GM23338 (cell line): ENCODE measurements around the gene SAFB. TPM values are rescaled to one million over a fixed set of nuclear protein-coding genes. Genes with fewer than 3 reads are reported as not detected.

Experiments
- ATAC-seq: fragments of 200-7000 bp; cut with Tn5 transposase; 3 replicates; pipeline ENCODE4 v1.9.1; 2020
- DNase-seq: peaks from one replicate; pipeline ENCODE4 v3.0.0-alpha.2; 2015; ENCODE audit warnings: low spot score
- H2AFZ ChIP-seq: fragments of 200-600 bp; sonication (generic); 2 replicates; pipeline ENCODE4 v1.8.0; 2016; ENCODE audit warnings: antibody characterized with exemption, mild to moderate bottlenecking, moderate library complexity
- H3F3A ChIP-seq: fragments of 200-600 bp; sonication (generic); replicated peaks from 2 replicates; pipeline ENCODE4 v1.8.0; 2017; ENCODE audit warnings: antibody characterized with exemption, mixed run types, low read depth
- H3K27ac ChIP-seq: fragments of 200-600 bp; sonication (generic); 2 replicates; pipeline ENCODE4 v1.6.1; 2016; ENCODE audit warnings: low read depth
- H3K27me3 ChIP-seq: fragments of 200-600 bp; sonication (generic); 2 replicates; pipeline ENCODE4 v1.8.0; 2016; ENCODE audit warnings: mild to moderate bottlenecking, mixed run types, moderate library complexity; ENCODE audit not compliant: insufficient read depth
- H3K36me3 ChIP-seq: fragments of 200-600 bp; sonication (generic); 2 replicates; pipeline ENCODE4 v1.8.0; 2016; ENCODE audit warnings: mild to moderate bottlenecking; ENCODE audit not compliant: insufficient read depth
- H3K4me1 ChIP-seq: fragments of 200-600 bp; sonication (generic); 2 replicates; pipeline ENCODE4 v1.8.0; 2016; ENCODE audit warnings: mild to moderate bottlenecking, moderate library complexity; ENCODE audit not compliant: insufficient read depth
- H3K4me2 ChIP-seq: fragments of 200-600 bp; sonication (generic); 2 replicates; pipeline ENCODE4 v1.7.1; 2017; ENCODE audit warnings: mixed run types
- H3K4me3 ChIP-seq: fragments of 200-600 bp; sonication (generic); 2 replicates; pipeline ENCODE4 v1.6.1; 2016; ENCODE audit warnings: mixed run types
- H3K79me2 ChIP-seq: fragments of 200-600 bp; sonication (generic); replicated peaks from 2 replicates; pipeline ENCODE4 v1.8.0; 2017; ENCODE audit warnings: mild to moderate bottlenecking; ENCODE audit not compliant: insufficient read depth
- H3K9me2 ChIP-seq: fragments of 200-600 bp; sonication (generic); 2 replicates; pipeline ENCODE4 v1.8.0; 2017; ENCODE audit not compliant: insufficient read depth
- H4K20me1 ChIP-seq: fragments of 200-600 bp; sonication (generic); replicated peaks from 2 replicates; pipeline ENCODE4 v1.8.0; 2017; ENCODE audit warnings: mild to moderate bottlenecking; ENCODE audit not compliant: insufficient read depth
- H3K27ac Mint-ChIP-seq: 2 replicates; pipeline ENCODE4 v1.8.0; 2020; ENCODE audit warnings: inconsistent platforms, mild to moderate bottlenecking, moderate library complexity, mixed read lengths
- H3K27me3 Mint-ChIP-seq: 3 replicates; pipeline ENCODE4 v1.8.0; 2022; ENCODE audit warnings: low read depth, mild to moderate bottlenecking, moderate library complexity, mixed read lengths, inconsistent platforms; ENCODE audit not compliant: insufficient read depth, poor library complexity
- H3K36me3 Mint-ChIP-seq: 3 replicates; pipeline ENCODE4 v1.8.0; 2021; ENCODE audit warnings: low read depth, mild to moderate bottlenecking, inconsistent platforms, moderate library complexity, mixed read lengths
- H3K4me1 Mint-ChIP-seq: 3 replicates; pipeline ENCODE4 v1.8.0; 2020; ENCODE audit warnings: mild to moderate bottlenecking, inconsistent platforms, mixed read lengths
- H3K4me3 Mint-ChIP-seq: 3 replicates; pipeline ENCODE4 v1.8.0; 2021; ENCODE audit warnings: moderate library complexity, mild to moderate bottlenecking, inconsistent platforms, mixed read lengths
- H3K9me3 Mint-ChIP-seq: 3 replicates; pipeline ENCODE4 v1.8.0; 2020; ENCODE audit warnings: moderate library complexity, mild to moderate bottlenecking, inconsistent platforms, mixed read lengths
- CREB1 ChIP-seq: fragments of 250-450 bp; sonication (Bioruptor Pico); IDR thresholded peaks from 2 replicates; pipeline ENCODE4 v1.5.0; 2020; ENCODE audit warnings: low read depth, mild to moderate bottlenecking, moderate library complexity
- CTCF ChIP-seq, 2 experiments: fragments of 200-600 bp in 1 of 2; sonication (generic) in 1 of 2; conservative IDR thresholded peaks; 2 replicates each; pipeline versions ENCODE4 v1.5.1 to v1.6.1; 2016 to 2017; ENCODE audit warnings: antibody characterized with exemption in 2 of 2, low read depth in 2 of 2, mild to moderate bottlenecking in 2 of 2, moderate library complexity in 1 of 2
- ETS1 ChIP-seq: IDR thresholded peaks from 2 replicates; pipeline ENCODE4 v1.6.1; 2016; ENCODE audit warnings: antibody characterized with exemption
- EZH2 ChIP-seq: fragments of 200-600 bp; sonication (generic); IDR thresholded peaks from one replicate; pipeline ENCODE4 v1.8.0; 2017; ENCODE audit warnings: antibody characterized with exemption, mild to moderate bottlenecking, low read depth; ENCODE audit not compliant: unreplicated experiment
- EZH2phosphoT487 ChIP-seq: fragments of 200-600 bp; sonication (generic); IDR thresholded peaks from one replicate; pipeline ENCODE4 v1.8.1; 2018; ENCODE audit warnings: antibody characterized with exemption; ENCODE audit not compliant: unreplicated experiment
- JUNB ChIP-seq: IDR thresholded peaks from one replicate; pipeline ENCODE4 v1.6.1; 2016; ENCODE audit warnings: antibody characterized with exemption; ENCODE audit not compliant: unreplicated experiment
- NANOG ChIP-seq: IDR thresholded peaks from 2 replicates; pipeline ENCODE4 v1.6.1; 2016; ENCODE audit warnings: antibody characterized with exemption, borderline replicate concordance
- POLR2AphosphoS5 ChIP-seq: IDR thresholded peaks from 2 replicates; pipeline ENCODE4 v1.6.1; 2016; ENCODE audit warnings: antibody characterized with exemption, low read depth
- REST ChIP-seq: IDR thresholded peaks from one replicate; pipeline ENCODE4 v1.6.1; 2018; ENCODE audit warnings: antibody characterized with exemption; ENCODE audit not compliant: unreplicated experiment
- STAT1 ChIP-seq: IDR thresholded peaks from one replicate; pipeline ENCODE4 v1.6.1; 2016; ENCODE audit warnings: antibody characterized with exemption; ENCODE audit not compliant: unreplicated experiment
- ZNF114 ChIP-seq: fragments of 250-450 bp; sonication (Bioruptor Pico); IDR thresholded peaks from 2 replicates; pipeline ENCODE4 v1.5.0; 2020; ENCODE audit warnings: mild to moderate bottlenecking, moderate library complexity
- ZNF331 ChIP-seq: fragments of 250-450 bp; sonication (Bioruptor Pico); IDR thresholded peaks from 2 replicates; pipeline ENCODE4 v1.5.0; 2020; ENCODE audit warnings: low read depth, mild to moderate bottlenecking, moderate library complexity
- ZNF462 ChIP-seq: fragments of 250-450 bp; sonication (Bioruptor Pico); IDR thresholded peaks from 2 replicates; pipeline ENCODE4 v1.5.0; 2020; ENCODE audit warnings: mild to moderate bottlenecking, moderate library complexity
- polyA plus RNA-seq: library from polyadenylated mRNA; unstranded; fragments of >200 nt; fragmentation: Nextera tagmentation; extraction: Ambion mirVana; gene quantifications from 2 replicates; pipeline ENCODE4 v1.2.1, GENCODE V29; 2016
- total RNA-seq: library from RNA; depleted of rRNA; stranded (reverse); fragments of >200 nt; shearing (Covaris generic); gene quantifications from 2 replicates; pipeline ENCODE4 v1.2.3, GENCODE V29; 2014

Gene SAFB
- total and polyA plus RNA-seq, 2 experiments from 2014 or later, result 85.2 to 109 TPM

GRCh38 chr19:5655412-5655811 is 32.5 kb downstream of the SAFB start:
- peaks cover 17% of the 10 kb centered on the region; the same call in 1 of the 2 replicates for H3F3A ChIP-seq
- DNase-seq (no peak), ATAC-seq (no peak)
- Mint-ChIP-seq H3K36me3 (peaks cover 91% of the 10 kb centered on the region), H3K4me1 (no peaks in the 10 kb centered on the region), H3K9me3 (no peaks in the 10 kb centered on the region), H3K27me3 (peaks cover 5% of the 10 kb centered on the region), H3K4me3 (no peak overlapping the region), H3K27ac (no peak overlapping the region)
- peaks cover 50% of the 10 kb centered on the region for H3K36me3 ChIP-seq
- no peaks in the 10 kb centered on the region for H3K9me2 ChIP-seq
- no peaks in the 10 kb centered on the region for H3K27me3 ChIP-seq
- no peak overlapping the region for H2AFZ ChIP-seq
- TF ChIP-seq ZNF462 (CRISPR knock-in tag) (no peak), STAT1 (no peak), CTCF (conservative IDR thresholded peaks at IDR 0.05; ENCODE audit: low read depth in 2 of 2) (no peak), JUNB (no peak), ETS1 (no peak), ZNF114 (CRISPR knock-in tag) (no peak), CREB1 (CRISPR knock-in tag) (no peak), EZH2phosphoT487 (no peak), REST (no peak), NANOG (no peak), POLR2AphosphoS5 (no peak), EZH2 (no peak), ZNF331 (CRISPR knock-in tag) (no peak)
- H3K79me2 ChIP-seq, result 0 out of 2 replicates have a peak, but pooled peaks cover 7% of the 10 kb centered on the region
- no peak overlapping the region for H3K4me3 ChIP-seq
- no peaks in the 10 kb centered on the region for H3K4me1 ChIP-seq
- peaks cover 25% of the 10 kb centered on the region for H4K20me1 ChIP-seq
- H3K27ac ChIP-seq, result no peak overlapping the region
- no peak overlapping the region for H3K4me2 ChIP-seq
